ENCODE data around the gene UTP18. TPM values are rescaled to one million over a fixed set of nuclear protein-coding genes. Genes with fewer than 3 reads are reported as not detected.

UTP18 gene
- total RNA-seq, 1 experiment from 2014 or later, result 96.3 TPM

- no peak overlapping the region for H3K27ac ChIP-seq (ENCODE audit: low read length)
- no peak overlapping the region for H3K4me3 ChIP-seq (ENCODE audit: low read depth in 2 of 2, low read length in 2 of 2)
- ChIA-PET CTCF (no interaction called here), POLR2A (no interaction called here)
- intact Hi-C loops (cut with micrococcal nuclease; ENCODE audit: unreplicated experiment) (no loop called here), in situ Hi-C loops (cut with HindIII; ENCODE audit: low pct_unique_long_range_greater_than_20kb, low sequenced_read_pairs) (no loop called here)
- no peaks in the 10 kb centered on the region for H3K9me3 ChIP-seq (ENCODE audit: control insufficient read depth, insufficient read depth, low read depth, low read length)
- peaks cover 3% of the 10 kb centered on the region for H3K27me3 ChIP-seq (ENCODE audit: control insufficient read depth, insufficient read depth, low read length)
- H3K36me3 ChIP-seq (ENCODE audit: control insufficient read depth, insufficient read depth, low read length), result no peaks in the 10 kb centered on the region
- DNase-seq (ENCODE audit: low read depth, low spot score), result no peak
- ATAC-seq, result no peak
- no peaks in the 10 kb centered on the region for H3K4me1 ChIP-seq (ENCODE audit: control insufficient read depth, insufficient read depth, low read length)
- BruUV-seq (replicated peaks), result no TSS peak
- no peak for TF ChIP-seq SIN3A (IDR thresholded peaks at IDR 0.05; ENCODE audit: borderline replicate concordance, insufficient read depth, low read depth, low read length)
- no peak for TF ChIP-seq CTCF (IDR thresholded peaks at IDR 0.05)
- TF ChIP-seq TCF7L2 (IDR thresholded peaks at IDR 0.05; ENCODE audit: low read depth, low read length), result no peak
- TF ChIP-seq, protein P1, sequence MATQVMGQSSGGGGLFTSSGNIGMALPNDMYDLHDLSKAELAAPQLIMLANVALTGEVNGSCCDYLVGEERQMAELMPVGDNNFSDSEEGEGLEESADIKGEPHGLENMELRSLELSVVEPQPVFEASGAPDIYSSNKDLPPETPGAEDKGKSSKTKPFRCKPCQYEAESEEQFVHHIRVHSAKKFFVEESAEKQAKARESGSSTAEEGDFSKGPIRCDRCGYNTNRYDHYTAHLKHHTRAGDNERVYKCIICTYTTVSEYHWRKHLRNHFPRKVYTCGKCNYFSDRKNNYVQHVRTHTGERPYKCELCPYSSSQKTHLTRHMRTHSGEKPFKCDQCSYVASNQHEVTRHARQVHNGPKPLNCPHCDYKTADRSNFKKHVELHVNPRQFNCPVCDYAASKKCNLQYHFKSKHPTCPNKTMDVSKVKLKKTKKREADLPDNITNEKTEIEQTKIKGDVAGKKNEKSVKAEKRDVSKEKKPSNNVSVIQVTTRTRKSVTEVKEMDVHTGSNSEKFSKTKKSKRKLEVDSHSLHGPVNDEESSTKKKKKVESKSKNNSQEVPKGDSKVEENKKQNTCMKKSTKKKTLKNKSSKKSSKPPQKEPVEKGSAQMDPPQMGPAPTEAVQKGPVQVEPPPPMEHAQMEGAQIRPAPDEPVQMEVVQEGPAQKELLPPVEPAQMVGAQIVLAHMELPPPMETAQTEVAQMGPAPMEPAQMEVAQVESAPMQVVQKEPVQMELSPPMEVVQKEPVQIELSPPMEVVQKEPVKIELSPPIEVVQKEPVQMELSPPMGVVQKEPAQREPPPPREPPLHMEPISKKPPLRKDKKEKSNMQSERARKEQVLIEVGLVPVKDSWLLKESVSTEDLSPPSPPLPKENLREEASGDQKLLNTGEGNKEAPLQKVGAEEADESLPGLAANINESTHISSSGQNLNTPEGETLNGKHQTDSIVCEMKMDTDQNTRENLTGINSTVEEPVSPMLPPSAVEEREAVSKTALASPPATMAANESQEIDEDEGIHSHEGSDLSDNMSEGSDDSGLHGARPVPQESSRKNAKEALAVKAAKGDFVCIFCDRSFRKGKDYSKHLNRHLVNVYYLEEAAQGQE (IDR thresholded peaks at IDR 0.05; ENCODE audit: insufficient read depth in 1 of 2, low read depth in 2 of 2, low read length in 1 of 2), result no peak
- no peak for TF ChIP-seq POLR2AphosphoS5 (IDR thresholded peaks at IDR 0.05; ENCODE audit: low read depth, low read length)
Measured at GRCh38 chr17:51344532-51344931, 84.2 kb downstream of the UTP18 start.

GRCh38 chr17:51346218-51346982 lies 86.1 kb downstream of the UTP18 start:
- CTCF ChIA-PET, result no interaction called here
- no peak overlapping the region for H3K4me3 ChIP-seq (ENCODE audit: low read depth in 2 of 2, low read length in 2 of 2)
- no peaks in the 10 kb centered on the region for H3K4me1 ChIP-seq (ENCODE audit: control insufficient read depth, insufficient read depth, low read length)
- BruUV-seq (replicated peaks), result no TSS peak
- ATAC-seq, result peak; percentile 57; the same call in 1 of the 2 replicates
- H3K9me3 ChIP-seq (ENCODE audit: control insufficient read depth, insufficient read depth, low read depth, low read length), result no peaks in the 10 kb centered on the region
- POLR2A ChIA-PET, result no interaction called here
- H3K27ac ChIP-seq (ENCODE audit: low read length), result no peak overlapping the region
- intact Hi-C loops (cut with micrococcal nuclease; ENCODE audit: unreplicated experiment), result no loop called here
- no peaks in the 10 kb centered on the region for H3K36me3 ChIP-seq (ENCODE audit: control insufficient read depth, insufficient read depth, low read length)
- no peak for DNase-seq (ENCODE audit: low read depth, low spot score)
- TF ChIP-seq CTCF (IDR thresholded peaks at IDR 0.05) (no peak), POLR2AphosphoS5 (IDR thresholded peaks at IDR 0.05; ENCODE audit: low read depth, low read length) (no peak), TCF7L2 (IDR thresholded peaks at IDR 0.05; ENCODE audit: low read depth, low read length) (no peak), SIN3A (IDR thresholded peaks at IDR 0.05; ENCODE audit: borderline replicate concordance, insufficient read depth, low read depth, low read length) (no peak)
- TF ChIP-seq, protein P1 (IDR thresholded peaks at IDR 0.05; ENCODE audit: insufficient read depth in 1 of 2, low read depth in 2 of 2, low read length in 1 of 2), result no peak
- H3K27me3 ChIP-seq (ENCODE audit: control insufficient read depth, insufficient read depth, low read length), result peaks cover 11% of the 10 kb centered on the region
- in situ Hi-C loops (cut with HindIII; ENCODE audit: low pct_unique_long_range_greater_than_20kb, low sequenced_read_pairs), result no loop called here

Data from Panc1 (cell line).